ENCODE measurements around the gene UGT1A7.

UGT1A7 gene

GRCh38 chr2:233819884-233820773, 138.4 kb downstream of the UGT1A7 start:
- peak; percentile 49 for DNase-seq

GRCh38 chr2:233820774-233821105, 139.0 kb downstream of the UGT1A7 start:
- DNase-seq = peak; percentile 49

GRCh38 chr2:233821196-233821595, 139.5 kb downstream of the UGT1A7 start:
- peak; percentile 17 for DNase-seq

GRCh38 chr2:233821709-233822100, 140.0 kb downstream of the UGT1A7 start:
- DNase-seq = no peak

GRCh38 chr2:233822101-233822771, 140.5 kb downstream of the UGT1A7 start:
- DNase-seq = peak; percentile 44

Measured in islet precursor cell (in vitro differentiated cells).